ENCODE measurements around the gene NCKAP1. TPM values are rescaled to one million over a fixed set of nuclear protein-coding genes. Genes with fewer than 3 reads are reported as not detected.

Gene NCKAP1
- total and polyA plus RNA-seq, 10 of the 15 experiments (the other 5 are each of a cell fraction or from before 2014, with no cell fraction given), result 0.11 to 1.5 (median 0.52) TPM

DNA sequence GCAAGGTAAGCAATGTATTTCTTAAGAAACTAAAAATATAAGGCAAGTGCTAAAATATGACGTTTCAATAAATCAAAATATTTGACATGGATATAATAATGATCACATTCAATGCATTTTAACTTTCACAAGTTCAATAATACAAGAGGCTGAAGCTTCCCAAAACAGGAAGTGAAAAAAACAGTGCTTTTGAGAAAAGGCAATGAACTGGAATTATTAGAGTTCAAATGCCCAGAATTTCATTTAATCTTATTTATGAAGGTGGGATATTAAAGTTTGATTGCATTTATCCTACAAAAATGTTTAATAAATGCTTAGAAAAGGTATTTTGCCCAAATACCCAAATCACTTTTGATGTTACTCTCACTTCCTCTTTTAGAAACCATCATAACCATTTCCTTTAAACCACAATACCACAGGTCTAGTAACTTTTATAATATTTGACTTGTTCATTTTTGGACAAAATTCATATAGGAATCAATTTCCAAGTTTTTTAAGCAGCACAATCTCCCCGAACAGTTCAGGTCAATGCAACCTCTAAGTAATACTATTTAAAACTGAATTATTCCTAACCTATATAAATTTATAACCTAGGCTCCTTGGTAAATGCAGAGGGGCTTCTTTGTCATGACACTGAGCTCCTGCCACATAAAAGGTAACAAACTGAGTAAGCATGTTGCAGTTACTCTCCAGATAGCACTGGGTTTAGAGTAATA, 2.1 kb downstream of the NCKAP1 start (continued):
- TF ChIP-seq KAT2A (conservative IDR thresholded peaks at IDR 0.05; ENCODE audit: control insufficient read depth, low read depth, low read length) (no peak), BACH1 (IDR thresholded peaks at IDR 0.05; ENCODE audit: borderline replicate concordance) (no peak), POLR2AphosphoS5 (IDR thresholded peaks at IDR 0.05; ENCODE audit: low read length) (no peak), YBX1 (IDR thresholded peaks at IDR 0.05) (no peak), SREBF2 (IDR thresholded peaks at IDR 0.05; ENCODE audit: low read length) (no peak), ZZZ3 (IDR thresholded peaks at IDR 0.05; ENCODE audit: control insufficient read depth, insufficient read length, low read depth) (no peak), ZNF274 (IDR thresholded peaks at IDR 0.05; ENCODE audit: insufficient read depth, insufficient read length) (no peak), RBBP5 (conservative IDR thresholded peaks at IDR 0.05) (no peak), MAX (IDR thresholded peaks at IDR 0.05; ENCODE audit: low read depth, low read length) (no peak), NFYA (IDR thresholded peaks at IDR 0.05; ENCODE audit: borderline replicate concordance, low read depth, low read length) (no peak), STAT1 (conservative IDR thresholded peaks at IDR 0.05) (no peak), NR2C1 (IDR thresholded peaks at IDR 0.05) (no peak), CUX1 (IDR thresholded peaks at IDR 0.05; ENCODE audit: insufficient replicate concordance, low read depth, low read length) (peak; percentile 37), EED (IDR thresholded peaks at IDR 0.05; ENCODE audit: low read depth) (no peak), FOXK2 (IDR thresholded peaks at IDR 0.05) (no peak), CHD1 (IDR thresholded peaks at IDR 0.05; ENCODE audit: low read depth, low read length) (no peak), TCF7 (IDR thresholded peaks at IDR 0.05; ENCODE audit: borderline replicate concordance) (peak; percentile 94), ZNF207 (IDR thresholded peaks at IDR 0.05; ENCODE audit: borderline replicate concordance) (no peak), RAD21 (IDR thresholded peaks at IDR 0.05; ENCODE audit: insufficient read depth, low read depth, low read length) (no peak), IKZF1 (conservative IDR thresholded peaks at IDR 0.05) (peak; percentile 57), STAT3 (IDR thresholded peaks at IDR 0.05; ENCODE audit: low read depth, low read length) (no peak), HDGF (IDR thresholded peaks at IDR 0.05) (no peak), RFX5 (IDR thresholded peaks at IDR 0.05; ENCODE audit: low read depth, low read length) (no peak), NBN (IDR thresholded peaks at IDR 0.05) (no peak), SMC3 (IDR thresholded peaks at IDR 0.05; ENCODE audit: borderline replicate concordance, low read length) (no peak), SIX5 (IDR thresholded peaks at IDR 0.05; ENCODE audit: low read depth, low read length, severe bottlenecking) (no peak)
